HG02884 (cell line): ENCODE measurements around the gene PADI4.

Experiments used
- ATAC-seq: cut with Tn5 transposase; IDR thresholded peaks from one replicate; pipeline ENCODE4 v1.9.1; 2021; ENCODE audit warnings: mild to moderate bottlenecking, moderate library complexity; ENCODE audit not compliant: unreplicated experiment

PADI4 gene

GRCh38 chr1:17347769-17348592, 40.0 kb downstream of the PADI4 start:
- ATAC-seq = no peak

- no peak for ATAC-seq
These were observed 40.7 kb downstream of the PADI4 start for GRCh38 chr1:17348593-17349234.

- ATAC-seq = no peak
These were observed 42.1 kb downstream of the PADI4 start for GRCh38 chr1:17350083-17350482.

GRCh38 chr1:17350928-17351446, 43.0 kb downstream of the PADI4 start:
- ATAC-seq = no peak

- no peak for ATAC-seq
These were observed 43.8 kb downstream of the PADI4 start for GRCh38 chr1:17351598-17352324.

GRCh38 chr1:17352419-17352909, 44.5 kb downstream of the PADI4 start:
- ATAC-seq = no peak

GRCh38 chr1:17355898-17356297, 47.9 kb downstream of the PADI4 start:
- no peak for ATAC-seq

GRCh38 chr1:17356387-17357026, 48.5 kb downstream of the PADI4 start:
- ATAC-seq = no peak

- ATAC-seq = no peak
These were observed 50.6 kb downstream of the PADI4 start for GRCh38 chr1:17358557-17358956.

- no peak for ATAC-seq
These were observed 51.0 kb downstream of the PADI4 start for GRCh38 chr1:17359031-17359430.

- ATAC-seq = no peak
These were observed 51.8 kb downstream of the PADI4 start for GRCh38 chr1:17359808-17360207.

- ATAC-seq = no peak
These were observed 52.4 kb downstream of the PADI4 start for GRCh38 chr1:17360272-17360956.

- ATAC-seq = no peak
These were observed 53.7 kb downstream of the PADI4 start for GRCh38 chr1:17361687-17362086.

GRCh38 chr1:17363351-17363750, 55.4 kb downstream of the PADI4 start:
- no peak for ATAC-seq

GRCh38 chr1:17363771-17364170, 55.8 kb downstream of the PADI4 start:
- ATAC-seq = no peak

GRCh38 chr1:17365293-17365692, 57.3 kb downstream of the PADI4 start:
- no peak for ATAC-seq

- no peak for ATAC-seq
These were observed 61.5 kb downstream of the PADI4 start for GRCh38 chr1:17369466-17369865.

- no peak for ATAC-seq
These were observed 62.6 kb downstream of the PADI4 start for GRCh38 chr1:17370618-17371017.

- no peak for ATAC-seq
These were observed 63.9 kb downstream of the PADI4 start, which contains the start of gene PADI6 for GRCh38 chr1:17371896-17372295. Gene PADI6, plus strand, starts transcription at chr1:17372196. Its CDS starts 50 bp downstream, at chr1:17372246.

- ATAC-seq = no peak
These were observed 65.0 kb downstream of the PADI4 start for GRCh38 chr1:17372955-17373354.
